ENCODE results near the gene ARRDC5.
"Not testable (repeated sequence)": the region's sequence is repeated elsewhere in the genome, so short reads cannot be mapped to it uniquely, and the experiment has no call there.

Gene ARRDC5

GRCh38 chr19:4871711-4872110 lies 31.0 kb downstream of the ARRDC5 start:
- peaks cover 2% of the 10 kb centered on the region for H3K4me1 ChIP-seq (ENCODE audit: control insufficient read depth, insufficient read depth, low read length)
- 84 to 91% methylated on average over 6 of the region's 6 CpGs for WGBS, 2 experiments
- H3K4me3 ChIP-seq (ENCODE audit: insufficient read depth, low read depth, low read length) = no peak overlapping the region
- no peaks in the 10 kb centered on the region for H3K27me3 ChIP-seq (ENCODE audit: control insufficient read depth, insufficient read depth, low read length, poor library complexity, severe bottlenecking)
- H3K27ac ChIP-seq (ENCODE audit: insufficient read depth, low read depth, low read length, poor library complexity, severe bottlenecking) = no peak overlapping the region
- H3K9me3 ChIP-seq (ENCODE audit: control insufficient read depth, low read length) = no peaks in the 10 kb centered on the region
- H3K36me3 ChIP-seq (ENCODE audit: control insufficient read depth, insufficient read depth, low read length) = no peaks in the 10 kb centered on the region

- Histone ChIP-seq H3K4me3 (ENCODE audit: insufficient read depth, low read depth, low read length) (no peak overlapping the region), H3K27me3 (ENCODE audit: control insufficient read depth, insufficient read depth, low read length, poor library complexity, severe bottlenecking) (no peaks in the 10 kb centered on the region), H3K9me3 (ENCODE audit: control insufficient read depth, low read length) (no peaks in the 10 kb centered on the region), H3K4me1 (ENCODE audit: control insufficient read depth, insufficient read depth, low read length) (peaks cover 5% of the 10 kb centered on the region), H3K36me3 (ENCODE audit: control insufficient read depth, insufficient read depth, low read length) (no peaks in the 10 kb centered on the region), H3K27ac (ENCODE audit: insufficient read depth, low read depth, low read length, poor library complexity, severe bottlenecking) (no peak overlapping the region)
- WGBS, 2 experiments = 73 to 82% methylated on average over 10 of the region's 10 CpGs
Measured at GRCh38 chr19:4870025-4870700, 32.5 kb downstream of the ARRDC5 start.

GRCh38 chr19:4868286-4868834 lies 34.3 kb downstream of the ARRDC5 start:
- Histone ChIP-seq H3K4me1 (ENCODE audit: control insufficient read depth, insufficient read depth, low read length) (peaks cover 5% of the 10 kb centered on the region), H3K27ac (ENCODE audit: insufficient read depth, low read depth, low read length, poor library complexity, severe bottlenecking) (no peak overlapping the region), H3K27me3 (ENCODE audit: control insufficient read depth, insufficient read depth, low read length, poor library complexity, severe bottlenecking) (no peaks in the 10 kb centered on the region), H3K4me3 (ENCODE audit: insufficient read depth, low read depth, low read length) (no peak overlapping the region), H3K36me3 (ENCODE audit: control insufficient read depth, insufficient read depth, low read length) (no peaks in the 10 kb centered on the region), H3K9me3 (ENCODE audit: control insufficient read depth, low read length) (no peaks in the 10 kb centered on the region)
- 92% methylated on average over 9 to 10 of the region's 10 CpGs for WGBS, 2 experiments

GRCh38 chr19:4867534-4868285 lies 35.0 kb downstream of the ARRDC5 start, which contains the start of gene PLIN3:
Gene PLIN3, minus strand, starts transcription at chr19:4867667. Its CDS starts 6,273 bp downstream, at chr19:4861394.
- no peaks in the 10 kb centered on the region for H3K9me3 ChIP-seq (ENCODE audit: control insufficient read depth, low read length)
- peaks cover 5% of the 10 kb centered on the region for H3K4me1 ChIP-seq (ENCODE audit: control insufficient read depth, insufficient read depth, low read length)
- H3K36me3 ChIP-seq (ENCODE audit: control insufficient read depth, insufficient read depth, low read length) = no peaks in the 10 kb centered on the region
- no peaks in the 10 kb centered on the region for H3K27me3 ChIP-seq (ENCODE audit: control insufficient read depth, insufficient read depth, low read length, poor library complexity, severe bottlenecking)
- WGBS, 2 experiments = 12 to 14% methylated on average over 44 to 46 of the region's 46 CpGs
- H3K27ac ChIP-seq (ENCODE audit: insufficient read depth, low read depth, low read length, poor library complexity, severe bottlenecking) = peak within 1 kb of the TSS; percentile 55
- H3K4me3 ChIP-seq (ENCODE audit: insufficient read depth, low read depth, low read length) = peak within 1 kb of the TSS; percentile 91

- whole genome bisulfite sequencing, 2 experiments = 11 to 12% methylated on average over 21 to 22 of the region's 22 CpGs
- no peaks in the 10 kb centered on the region for H3K36me3 ChIP-seq (ENCODE audit: control insufficient read depth, insufficient read depth, low read length)
- peaks cover 5% of the 10 kb centered on the region for H3K4me1 ChIP-seq (ENCODE audit: control insufficient read depth, insufficient read depth, low read length)
- no peaks in the 10 kb centered on the region for H3K9me3 ChIP-seq (ENCODE audit: control insufficient read depth, low read length)
- peak overlapping the region; percentile 55 for H3K27ac ChIP-seq (ENCODE audit: insufficient read depth, low read depth, low read length, poor library complexity, severe bottlenecking)
- H3K27me3 ChIP-seq (ENCODE audit: control insufficient read depth, insufficient read depth, low read length, poor library complexity, severe bottlenecking) = no peaks in the 10 kb centered on the region
- peak overlapping the region; percentile 91 for H3K4me3 ChIP-seq (ENCODE audit: insufficient read depth, low read depth, low read length)
Measured at GRCh38 chr19:4866595-4867424, 35.9 kb downstream of the ARRDC5 start.

- 90 to 91% methylated on average over 10 of the region's 10 CpGs for WGBS, 2 experiments
- H3K4me1 ChIP-seq (ENCODE audit: control insufficient read depth, insufficient read depth, low read length) = no peaks in the 10 kb centered on the region
- no peak overlapping the region for H3K27ac ChIP-seq (ENCODE audit: insufficient read depth, low read depth, low read length, poor library complexity, severe bottlenecking)
- H3K36me3 ChIP-seq (ENCODE audit: control insufficient read depth, insufficient read depth, low read length) = peaks cover 19% of the 10 kb centered on the region
- H3K27me3 ChIP-seq (ENCODE audit: control insufficient read depth, insufficient read depth, low read length, poor library complexity, severe bottlenecking) = no peaks in the 10 kb centered on the region
- no peaks in the 10 kb centered on the region for H3K9me3 ChIP-seq (ENCODE audit: control insufficient read depth, low read length)
- no peak overlapping the region for H3K4me3 ChIP-seq (ENCODE audit: insufficient read depth, low read depth, low read length)
Measured at GRCh38 chr19:4861147-4861546, 41.5 kb downstream of the ARRDC5 start.

- Histone ChIP-seq H3K4me1 (ENCODE audit: control insufficient read depth, insufficient read depth, low read length) (no peaks in the 10 kb centered on the region), H3K27me3 (ENCODE audit: control insufficient read depth, insufficient read depth, low read length, poor library complexity, severe bottlenecking) (no peaks in the 10 kb centered on the region), H3K4me3 (ENCODE audit: insufficient read depth, low read depth, low read length) (no peak overlapping the region), H3K9me3 (ENCODE audit: control insufficient read depth, low read length) (no peaks in the 10 kb centered on the region), H3K27ac (ENCODE audit: insufficient read depth, low read depth, low read length, poor library complexity, severe bottlenecking) (no peak overlapping the region), H3K36me3 (ENCODE audit: control insufficient read depth, insufficient read depth, low read length) (peaks cover 24% of the 10 kb centered on the region)
- 95 to 96% methylated on average over 11 of the region's 11 CpGs for WGBS, 2 experiments
Measured at GRCh38 chr19:4859697-4860096, 43.0 kb downstream of the ARRDC5 start.

- H3K4me1 ChIP-seq (ENCODE audit: control insufficient read depth, insufficient read depth, low read length); H3K27me3 ChIP-seq (ENCODE audit: control insufficient read depth, insufficient read depth, low read length, poor library complexity, severe bottlenecking); H3K4me3 ChIP-seq (ENCODE audit: insufficient read depth, low read depth, low read length); H3K9me3 ChIP-seq (ENCODE audit: control insufficient read depth, low read length); H3K27ac ChIP-seq (ENCODE audit: insufficient read depth, low read depth, low read length, poor library complexity, severe bottlenecking): not testable (repeated sequence)
- 87 to 93% methylated on average over 12 of the region's 12 CpGs for WGBS, 2 experiments
- H3K36me3 ChIP-seq (ENCODE audit: control insufficient read depth, insufficient read depth, low read length) = peaks cover 24% of the 10 kb centered on the region
Measured at GRCh38 chr19:4856468-4856867, 46.2 kb downstream of the ARRDC5 start.

GRCh38 chr19:4853506-4853905 lies 49.2 kb downstream of the ARRDC5 start:
- not testable (repeated sequence) for H3K27ac ChIP-seq (ENCODE audit: insufficient read depth, low read depth, low read length, poor library complexity, severe bottlenecking); H3K4me3 ChIP-seq (ENCODE audit: insufficient read depth, low read depth, low read length); H3K4me1 ChIP-seq (ENCODE audit: control insufficient read depth, insufficient read depth, low read length); H3K27me3 ChIP-seq (ENCODE audit: control insufficient read depth, insufficient read depth, low read length, poor library complexity, severe bottlenecking); H3K9me3 ChIP-seq (ENCODE audit: control insufficient read depth, low read length)
- H3K36me3 ChIP-seq (ENCODE audit: control insufficient read depth, insufficient read depth, low read length) = peaks cover 12% of the 10 kb centered on the region
- WGBS, 2 experiments = 80 to 82% methylated on average over 8 of the region's 8 CpGs

- Histone ChIP-seq H3K36me3 (ENCODE audit: control insufficient read depth, insufficient read depth, low read length) (peaks cover 14% of the 10 kb centered on the region), H3K27me3 (ENCODE audit: control insufficient read depth, insufficient read depth, low read length, poor library complexity, severe bottlenecking) (no peaks in the 10 kb centered on the region), H3K4me3 (ENCODE audit: insufficient read depth, low read depth, low read length) (no peak overlapping the region), H3K4me1 (ENCODE audit: control insufficient read depth, insufficient read depth, low read length) (no peaks in the 10 kb centered on the region), H3K27ac (ENCODE audit: insufficient read depth, low read depth, low read length, poor library complexity, severe bottlenecking) (no peak overlapping the region), H3K9me3 (ENCODE audit: control insufficient read depth, low read length) (no peaks in the 10 kb centered on the region)
- WGBS, 2 experiments = 93 to 96% methylated on average over 6 of the region's 6 CpGs
Measured at GRCh38 chr19:4852484-4852883, 50.2 kb downstream of the ARRDC5 start.
